Sciatic nerve (tissue), 2 donors: Measurements from ENCODE around the gene PAX5. TPM values are rescaled to one million over a fixed set of nuclear protein-coding genes. Genes with fewer than 3 reads are reported as not detected.
"Not testable (repeated sequence)": the region's sequence is repeated elsewhere in the genome, so short reads cannot be mapped to it uniquely, and the experiment has no call there.

Source experiments
- ATAC-seq: fragments of 200-7000 bp; cut with Tn5 transposase; one replicate; pipeline ENCODE4 v1.9.1; 2020; ENCODE audit warnings: mild to moderate bottlenecking, moderate library complexity
- DNase-seq: peaks from one replicate; pipeline ENCODE4 v3.0.0-alpha.2; 2020; ENCODE audit warnings: low spot score
- intact Hi-C: fragments of 100-400 bp; cut with DNase I; formaldehyde crosslinking; loops from one replicate; pipeline ENCODE4 v1.14.2; 2022
- total RNA-seq: library from RNA; stranded (reverse); fragmentation: NEBNext Ultra II Directional; extraction: Animal tissue kit (Norgen Biotek cat#: 25700); gene quantifications from one replicate; pipeline ENCODE4 v1.2.1, GENCODE V29; 2021
- donor health status: DM: no; HTN: no; CAD: no.
- donor health status: DM: no; HTN: no; CAD: no.

Gene PAX5
- total RNA-seq, 1 donor from 2014 or later: 1.2 TPM

DNA sequence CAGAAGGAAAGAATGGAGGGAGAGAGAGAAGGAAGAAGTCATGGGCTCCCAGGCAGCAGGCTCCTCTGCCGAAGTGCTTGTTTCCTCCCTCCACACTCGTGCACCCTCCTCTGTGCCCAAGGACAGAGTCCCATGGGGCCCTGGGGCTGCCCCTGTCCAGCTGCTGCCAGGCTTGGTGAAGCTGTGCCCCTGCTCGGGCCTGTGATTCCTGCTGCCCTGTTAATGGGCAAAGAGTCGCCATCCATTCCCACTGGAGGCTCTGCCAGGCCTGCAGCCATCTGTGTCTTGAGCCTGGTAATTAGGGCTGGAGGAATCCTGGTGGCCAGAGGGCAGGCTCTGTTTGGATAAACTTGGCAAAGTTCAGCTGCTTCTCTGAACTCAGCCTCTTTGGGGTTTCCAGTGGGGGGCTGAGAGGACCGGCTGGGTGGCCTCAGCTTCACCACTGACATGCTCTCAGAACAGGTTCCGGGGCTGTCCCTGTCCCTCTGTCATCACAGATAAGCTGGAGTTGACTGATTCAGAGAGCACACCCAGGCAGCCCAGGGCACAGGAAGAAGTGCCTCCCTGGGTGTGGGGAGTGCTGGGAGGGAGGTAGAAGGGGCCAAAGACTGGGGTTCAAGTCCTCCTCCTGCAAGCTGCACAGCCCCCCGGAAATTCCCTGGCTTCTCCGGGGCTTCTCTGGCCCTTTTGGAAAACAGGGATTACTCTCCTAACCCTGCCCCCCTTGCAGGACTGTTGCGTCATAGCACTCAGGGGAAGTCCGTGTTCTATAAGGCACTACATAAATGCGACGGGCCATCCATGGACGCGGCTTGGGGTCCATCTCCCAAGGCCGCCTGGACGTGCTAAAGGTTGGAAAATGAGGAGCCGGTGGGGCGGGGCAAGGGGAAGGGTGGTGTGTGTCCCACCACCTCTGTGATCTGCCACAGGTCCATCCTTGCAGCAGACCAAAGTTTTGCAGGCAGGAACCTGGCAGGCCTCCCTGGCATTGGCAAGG lies 154.8 kb downstream of the PAX5 start:
- intact Hi-C loops: no loop called here
- ATAC-seq: no peak
- no peak for DNase-seq

DNA sequence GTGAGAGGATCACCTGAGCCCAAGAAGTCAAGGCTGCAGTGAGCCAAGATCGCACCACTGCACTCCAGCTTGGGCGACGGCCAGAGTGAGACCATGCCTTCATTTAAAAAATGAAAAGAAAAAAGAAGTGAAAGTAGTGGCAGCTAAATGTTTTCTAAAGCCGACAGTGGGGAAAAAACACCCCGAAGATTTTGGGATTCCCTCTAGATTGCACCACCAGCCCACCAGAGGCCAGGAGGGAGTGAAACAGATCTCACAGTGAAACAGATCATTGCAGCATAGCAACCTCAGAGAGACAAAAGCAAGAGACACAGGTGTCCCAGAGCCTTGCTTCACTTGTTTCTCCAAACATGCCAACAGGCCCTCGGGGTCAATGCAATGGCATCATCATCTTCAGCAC lies 156.8 kb downstream of the PAX5 start:
- ATAC-seq (no peak), DNase-seq (no peak)
- intact Hi-C loops: no loop called here

DNA sequence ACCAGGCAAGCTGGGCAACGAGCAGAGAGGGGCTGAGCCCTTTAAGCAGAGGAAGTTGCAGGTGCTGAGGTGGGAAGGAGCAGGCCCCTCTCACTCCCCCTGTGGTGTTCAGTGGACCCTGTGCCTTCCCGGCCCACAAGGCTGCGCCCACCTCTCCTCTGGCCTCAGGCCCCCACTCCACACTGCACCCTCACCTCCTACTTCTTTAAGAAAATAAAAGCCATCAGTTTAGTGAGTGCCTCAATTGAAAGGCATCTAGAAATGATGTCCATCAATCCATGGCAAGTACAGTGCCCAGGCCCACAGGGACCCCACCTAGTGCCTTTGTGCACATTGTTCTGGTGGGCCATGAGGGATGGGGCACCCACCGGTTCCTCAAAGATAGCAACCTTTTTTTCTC lies 158.0 kb downstream of the PAX5 start:
- intact Hi-C loops: no loop called here
- no peak for ATAC-seq
- DNase-seq: no peak

DNA sequence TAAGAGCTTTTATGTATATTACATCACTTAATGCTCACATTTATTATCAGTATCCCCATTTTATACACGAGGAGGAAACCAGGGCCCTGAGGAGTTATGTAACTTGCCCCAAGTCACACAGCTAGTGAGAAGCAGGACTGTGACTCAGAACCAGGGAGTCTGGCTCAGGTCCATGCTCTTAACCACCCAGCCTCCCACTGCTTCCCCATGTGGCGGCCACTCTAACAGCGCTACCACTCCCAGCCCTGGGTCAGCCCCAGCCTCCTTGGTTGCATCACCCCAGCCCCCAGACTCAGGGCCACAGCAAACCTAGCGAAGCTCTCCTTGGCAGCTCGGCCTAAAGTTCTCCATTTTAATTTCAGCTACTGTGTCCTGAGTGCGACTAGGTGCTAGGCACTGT lies 159.1 kb downstream of the PAX5 start:
- intact Hi-C loops: no loop called here
- ATAC-seq (no peak), DNase-seq (no peak)

DNA sequence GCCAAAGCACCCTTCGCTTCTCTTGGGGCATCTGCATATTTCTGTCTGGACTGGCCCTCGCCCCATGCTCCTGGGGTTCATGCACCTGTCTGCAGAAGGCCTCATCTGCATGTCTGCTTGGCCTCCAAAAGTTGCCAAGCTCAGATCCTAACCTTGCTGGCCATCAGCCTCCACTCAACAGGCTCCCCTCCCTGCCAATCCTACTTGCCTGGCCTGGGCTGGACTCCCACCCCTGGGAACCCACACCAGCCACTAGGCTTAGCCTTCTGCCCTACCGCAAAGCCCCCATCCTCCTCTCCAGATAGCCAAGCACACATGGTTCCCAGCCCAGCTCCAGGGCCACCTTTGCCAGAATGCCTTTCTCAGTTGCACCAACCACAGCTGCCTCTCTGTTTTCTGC lies 159.8 kb downstream of the PAX5 start:
- no peak for DNase-seq
- ATAC-seq: no peak
- intact Hi-C loops: no loop called here

DNA sequence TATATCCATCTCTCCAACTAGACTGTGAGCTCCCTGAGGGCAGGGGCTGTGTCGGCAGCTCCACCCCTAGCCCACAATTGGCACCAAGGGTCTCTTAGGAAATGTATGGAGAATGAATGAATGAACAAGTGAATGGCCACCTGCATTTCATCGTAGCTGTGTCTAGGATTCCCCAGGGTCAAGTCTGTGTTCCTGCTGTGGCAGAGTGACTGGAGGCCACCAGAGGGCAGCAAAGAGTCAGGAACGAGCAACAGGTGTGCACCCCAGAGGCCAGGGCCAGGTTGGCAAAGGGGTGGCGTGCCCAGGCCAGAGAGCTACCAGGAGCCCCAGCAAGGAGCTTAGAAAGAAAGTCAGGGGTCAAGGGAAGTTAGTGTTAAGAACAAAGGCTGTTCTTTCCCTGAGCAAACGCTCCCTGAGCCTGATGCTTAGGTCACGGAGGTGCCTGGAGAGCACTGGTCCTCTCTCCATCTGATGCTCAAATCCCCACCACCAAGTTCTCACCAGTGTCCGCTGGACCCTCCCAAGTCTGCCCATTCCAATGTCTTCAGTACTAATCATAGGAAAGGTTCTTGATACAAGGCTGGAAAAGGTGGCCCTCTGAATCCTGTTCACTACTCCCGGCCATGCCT lies 160.7 kb downstream of the PAX5 start:
- ATAC-seq: peak; percentile 74
- intact Hi-C loops: no loop called here
- DNase-seq: peak; percentile 74

DNA sequence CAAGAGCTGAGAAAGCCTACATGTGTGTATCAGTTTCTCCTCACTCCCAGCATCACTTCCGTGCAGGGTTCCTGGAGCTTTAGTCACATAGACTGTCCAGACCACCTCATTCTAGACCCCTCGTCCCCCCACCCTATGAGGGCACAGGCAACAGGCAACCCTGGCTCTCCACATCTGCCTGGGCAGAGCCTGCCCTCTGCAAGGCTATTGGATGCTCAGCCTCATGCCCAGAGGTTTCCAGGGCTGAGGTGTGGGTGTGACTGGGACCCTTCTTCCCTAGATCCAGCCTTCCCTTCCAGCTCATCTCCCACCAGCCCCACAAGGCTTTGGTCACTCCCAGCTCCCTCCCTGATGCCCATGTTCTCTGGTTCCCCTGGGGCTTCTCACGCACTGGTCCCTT lies 161.4 kb downstream of the PAX5 start:
- DNase-seq (no peak), ATAC-seq (no peak)
- intact Hi-C loops: no loop called here

DNA sequence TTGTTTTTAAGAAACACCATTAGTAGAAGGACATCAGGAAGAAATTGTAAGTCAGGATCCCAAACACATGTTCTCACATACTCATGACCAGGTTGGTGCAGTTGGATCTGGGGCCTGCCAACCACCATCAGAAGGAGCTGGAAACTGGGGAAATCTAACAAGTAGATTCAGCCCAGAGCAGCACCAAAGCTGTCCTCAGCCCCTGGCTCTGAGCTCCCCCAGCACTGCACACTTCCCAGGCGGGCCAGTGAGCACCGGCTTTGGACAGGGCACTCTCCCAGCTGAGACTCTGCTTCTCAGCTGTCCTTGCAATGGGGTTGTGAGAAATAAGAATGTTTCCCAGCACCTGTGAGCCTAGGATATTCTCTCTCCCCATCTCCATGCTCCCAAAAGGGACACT lies 162.5 kb downstream of the PAX5 start:
- DNase-seq (no peak), ATAC-seq (no peak)
- intact Hi-C loops: no loop called here

DNA sequence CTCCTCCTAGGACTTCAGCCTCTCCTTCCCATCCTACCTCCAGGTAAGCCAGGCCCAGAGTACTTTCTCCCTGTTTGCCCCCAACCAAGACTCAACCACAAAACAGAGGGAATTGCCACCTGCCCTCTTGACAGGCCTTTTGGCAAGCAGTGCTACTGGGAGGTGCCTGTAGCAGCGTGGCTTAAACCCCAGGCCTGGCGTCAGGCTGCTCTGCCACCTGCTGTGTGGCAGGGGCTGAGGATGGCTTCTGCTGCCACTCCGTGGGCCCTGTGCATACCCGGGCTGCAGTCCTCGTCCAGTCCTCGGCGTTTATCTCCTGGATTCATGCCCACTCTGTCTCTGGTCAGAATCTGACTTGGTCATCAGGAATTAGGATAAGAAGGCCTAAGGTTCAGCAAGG lies 163.1 kb downstream of the PAX5 start:
- intact Hi-C loops: no loop called here
- ATAC-seq: no peak
- DNase-seq: no peak

DNA sequence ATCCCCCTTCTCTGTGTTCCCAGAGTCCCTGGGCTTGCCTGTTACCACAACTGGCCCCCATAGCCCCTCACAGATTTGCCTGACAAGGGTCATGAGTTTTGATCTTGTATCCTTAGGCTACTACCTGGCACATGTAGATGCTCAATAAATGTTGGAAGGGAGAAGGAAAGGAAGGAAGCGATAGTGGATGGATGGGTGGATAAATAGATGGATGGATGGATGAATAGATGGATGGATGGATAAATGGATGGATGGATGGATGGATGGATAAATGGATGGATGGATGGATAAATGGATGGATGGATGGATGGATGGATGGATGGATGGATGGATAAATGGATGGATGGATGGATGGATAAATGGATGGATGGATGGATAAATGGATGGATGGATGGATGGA lies 164.5 kb downstream of the PAX5 start:
- intact Hi-C loops, DNase-seq, ATAC-seq: not testable (repeated sequence)

DNA sequence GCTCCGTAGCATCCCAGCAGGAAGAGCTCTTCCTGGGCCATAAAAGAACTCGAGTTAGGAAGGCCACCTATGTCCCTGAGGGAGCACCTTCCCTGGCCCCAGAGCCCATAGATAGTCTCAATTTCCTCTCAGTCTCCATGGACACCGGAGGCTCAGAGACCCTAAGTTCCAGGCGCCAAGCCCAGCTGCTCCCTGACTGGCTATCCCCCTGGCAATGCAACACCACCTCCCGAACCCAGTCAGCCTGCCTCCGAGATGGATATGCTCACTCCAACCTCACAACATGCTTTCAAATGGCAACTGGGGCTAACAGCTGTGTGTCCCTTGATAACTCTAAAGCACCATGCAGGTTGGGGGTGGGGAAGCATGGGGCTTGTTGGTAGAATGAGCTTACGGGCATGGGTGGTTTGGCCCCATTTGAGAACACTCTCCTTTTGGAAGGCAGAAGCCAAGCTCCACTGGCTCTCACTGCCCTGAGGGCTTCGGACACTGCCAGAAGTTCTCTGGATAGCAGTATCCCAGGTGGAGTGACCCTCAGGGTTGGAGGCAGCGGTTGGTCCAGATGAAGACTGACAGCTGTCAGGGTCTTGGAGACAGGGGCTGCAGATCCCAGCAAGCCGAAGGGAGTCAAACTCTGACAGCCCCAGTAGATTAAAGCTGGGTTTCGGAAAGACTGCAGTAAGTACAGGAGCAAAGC lies 165.3 kb downstream of the PAX5 start:
- no peak for ATAC-seq
- no peak for DNase-seq
- intact Hi-C loops: no loop called here

DNA sequence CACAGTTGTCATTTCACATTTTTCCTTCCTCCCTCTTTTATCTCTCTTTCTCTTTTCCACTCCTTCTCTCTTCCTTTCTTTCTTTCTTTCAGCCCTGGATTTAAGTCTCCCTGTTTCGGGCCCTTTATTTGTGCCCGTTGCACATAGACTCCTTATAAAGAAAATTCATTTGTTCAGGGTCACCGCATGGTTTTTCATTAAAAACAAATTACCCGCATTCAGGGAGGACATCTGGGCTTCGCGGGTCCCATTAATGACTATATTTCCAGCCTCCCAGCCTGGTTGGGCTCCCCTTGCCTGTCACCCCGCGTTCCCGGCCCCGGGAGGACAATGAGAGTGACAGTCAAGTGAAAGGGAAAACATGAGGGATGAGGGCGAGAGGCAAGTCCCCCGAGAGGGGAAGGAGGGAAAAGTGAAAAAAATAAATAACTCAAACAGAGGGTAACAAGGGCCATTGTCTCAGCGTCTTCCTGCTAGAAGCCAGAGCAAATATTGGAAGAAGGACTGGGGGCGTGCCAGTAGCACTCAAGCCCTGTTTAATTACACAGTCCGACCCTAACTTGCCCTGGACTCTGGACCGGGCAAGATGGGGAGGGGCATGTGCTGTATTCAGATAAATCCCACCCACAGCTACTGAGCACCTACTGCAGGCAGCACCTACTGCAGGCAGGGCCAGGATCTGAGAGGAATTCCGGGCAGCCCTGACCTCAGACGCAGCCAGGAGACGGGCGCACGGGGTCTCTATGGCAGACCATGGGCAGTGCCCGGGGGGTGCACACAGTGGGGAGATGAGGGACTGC lies 166.2 kb downstream of the PAX5 start:
- no peak for ATAC-seq
- no peak for DNase-seq
- intact Hi-C loops: no loop called here

DNA sequence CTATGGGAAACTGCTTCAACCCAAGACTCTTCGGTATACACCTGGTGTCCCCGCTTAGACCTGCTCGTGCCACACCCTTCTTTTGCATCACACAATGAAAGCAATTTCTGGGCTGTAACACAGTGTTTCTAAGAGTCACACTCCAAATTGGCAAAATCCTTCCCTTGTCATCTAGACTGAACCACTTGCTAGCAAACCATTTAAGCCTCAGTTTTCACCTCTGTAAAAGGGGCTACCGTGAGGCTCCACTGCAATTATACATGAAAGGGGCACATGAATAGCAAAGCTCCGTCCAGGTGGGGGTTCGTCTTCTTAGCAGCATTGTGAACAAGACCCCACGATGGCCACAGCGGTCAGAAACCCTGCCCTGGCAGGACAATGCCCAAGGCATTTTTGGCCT lies 166.8 kb downstream of the PAX5 start:
- intact Hi-C loops: no loop called here
- DNase-seq (no peak), ATAC-seq (no peak)

DNA sequence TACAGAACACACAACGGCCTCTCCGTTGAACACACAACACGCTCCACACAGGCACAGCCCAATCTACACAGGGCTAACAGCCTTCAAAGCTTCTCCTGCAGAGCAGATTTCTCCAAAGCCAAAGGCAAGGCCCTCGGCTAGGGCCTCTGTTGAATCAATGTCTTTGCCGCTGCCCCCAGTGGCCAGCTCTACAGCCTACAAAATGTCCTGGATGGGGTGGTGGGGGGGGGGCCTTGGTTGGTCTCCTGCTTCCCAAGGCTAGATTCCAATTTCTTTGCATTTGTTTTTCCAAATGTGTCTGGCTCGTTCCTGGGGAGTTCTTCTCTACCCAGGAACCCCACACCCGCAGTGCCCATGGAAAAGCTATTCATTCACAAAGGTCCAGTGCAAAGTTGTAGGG lies 167.2 kb downstream of the PAX5 start:
- intact Hi-C loops: no loop called here
- DNase-seq (no peak), ATAC-seq (no peak)

DNA sequence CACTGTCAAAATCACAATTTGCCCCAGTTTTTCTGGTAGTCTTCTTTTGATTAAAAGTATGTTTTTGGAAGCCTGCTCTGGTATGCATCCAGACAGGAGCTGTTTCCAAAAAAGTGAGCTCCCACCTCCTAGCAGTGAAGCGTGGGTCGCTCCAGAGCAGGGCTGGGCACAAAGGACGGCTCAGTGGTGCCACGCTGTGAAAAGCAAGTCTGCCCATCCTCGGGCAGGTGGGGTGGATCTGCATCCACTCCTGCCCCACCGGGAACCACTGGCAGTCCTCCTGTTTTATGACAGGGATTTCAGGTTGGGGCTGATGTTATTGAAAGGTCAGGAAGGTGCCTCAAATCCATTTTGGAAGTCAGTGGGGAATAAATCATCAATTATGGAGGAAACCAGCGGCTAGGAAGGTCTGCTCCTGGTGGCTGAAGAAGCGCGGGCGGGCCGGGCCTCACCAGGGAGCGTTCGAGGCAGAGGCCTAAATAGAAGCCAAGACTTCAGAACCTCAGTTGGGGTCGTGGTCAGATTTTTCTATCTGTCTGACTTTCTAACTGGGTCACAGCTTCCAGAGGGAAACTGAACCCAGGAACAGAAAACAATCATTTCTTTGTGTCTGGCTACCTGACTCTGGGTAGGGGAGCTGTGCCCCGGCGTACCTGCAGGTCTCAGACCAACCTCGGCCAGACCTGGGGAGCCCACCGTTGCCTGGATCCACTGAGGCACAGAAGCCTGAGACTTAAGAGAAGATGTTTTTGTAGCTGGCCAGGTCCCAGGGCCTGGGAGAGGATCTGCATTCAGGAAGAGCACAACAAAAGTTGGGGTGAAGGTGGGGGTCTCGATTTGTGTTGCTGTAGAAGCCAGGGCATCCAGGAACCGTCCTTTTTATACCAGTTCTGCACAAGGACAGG lies 168.1 kb downstream of the PAX5 start:
- intact Hi-C loops: no loop called here
- DNase-seq: no peak
- ATAC-seq: no peak

DNA sequence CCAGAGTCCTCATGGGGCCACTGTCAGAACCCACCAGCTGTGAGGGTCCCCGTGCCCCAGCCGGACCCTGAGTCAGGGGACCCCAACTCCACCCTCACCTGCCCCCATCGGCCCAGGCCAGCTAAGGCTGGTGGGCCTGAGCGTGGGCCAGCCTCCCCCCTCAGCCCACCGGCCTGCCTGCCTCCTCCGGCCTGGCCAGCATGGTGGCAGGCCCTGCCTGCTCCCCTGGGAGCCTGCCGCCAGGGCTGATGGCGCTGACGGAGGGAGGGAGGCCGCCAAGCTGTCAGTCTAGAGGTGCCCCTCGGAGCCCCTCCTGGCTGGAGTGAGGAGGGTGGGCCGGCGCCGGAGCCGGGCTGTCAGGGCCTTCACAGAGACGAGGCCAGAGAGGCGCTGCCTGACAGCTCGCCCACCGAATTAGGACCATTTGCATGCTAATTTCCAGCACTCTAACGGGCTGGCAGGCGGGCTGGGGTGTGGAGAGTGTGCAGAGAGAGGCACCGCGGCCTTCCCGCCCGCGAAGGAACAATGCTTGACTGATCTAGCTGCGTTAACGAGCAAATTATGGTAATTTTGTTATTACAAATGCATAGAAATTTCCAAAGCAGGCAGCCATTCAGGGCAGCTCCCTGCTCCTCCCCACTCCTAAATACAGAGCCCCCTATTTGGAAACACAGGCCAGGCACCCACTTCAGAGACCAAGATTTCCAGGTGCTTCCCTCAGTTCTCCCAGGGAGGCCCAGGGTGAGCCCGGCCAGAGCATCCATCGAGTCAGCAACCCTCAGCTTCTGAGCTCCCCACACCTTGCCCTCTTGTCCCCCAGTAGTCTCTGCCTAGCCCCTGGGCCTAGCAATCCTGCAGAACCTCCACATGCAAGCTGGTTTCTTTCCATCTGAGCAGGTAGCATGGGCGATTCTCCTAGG lies 169.3 kb downstream of the PAX5 start:
- no peak for DNase-seq
- intact Hi-C loops: no loop called here
- no peak for ATAC-seq
